ENCODE measurements around the gene KLHL6. TPM values are rescaled to one million over a fixed set of nuclear protein-coding genes. Genes with fewer than 3 reads are reported as not detected.

Gene KLHL6
- total and polyA plus RNA-seq, 10 of the 15 experiments (the other 5 are each of a cell fraction or from before 2014, with no cell fraction given) = 4.0 to 91.8 (median 24.4) TPM

GRCh38 chr3:183579967-183580900, 24.7 kb upstream of the KLHL6 start (continued):
- TF ChIP-seq BCLAF1 (IDR thresholded peaks at IDR 0.05) = no peak

GRCh38 chr3:183578179-183578578, 22.7 kb upstream of the KLHL6 start:
- 0% methylated on average over 3 of the region's 3 CpGs for WGBS (ENCODE audit: insufficient coverage, insufficient replicate concordance, low lambda C conversion rate, missing lambda C conversion rate)
- intact Hi-C loops (cut with micrococcal nuclease; ENCODE audit: unreplicated experiment) (loop anchor here (2.0 kb wide), 1 partner anchor 23 kb away; the partner anchor contains the start of gene KLHL6), in situ Hi-C loops (cut with MboI) (no loop called here)
- Histone ChIP-seq H3K79me2 (ENCODE audit: control insufficient read depth, insufficient read depth, low read length) (no peaks in the 10 kb centered on the region), H4K20me1 (ENCODE audit: control insufficient read depth, insufficient read depth) (0 out of 2 replicates have a peak, but pooled peaks cover 3% of the 10 kb centered on the region), H3K9ac (ENCODE audit: control insufficient read depth, insufficient read depth, low read length) (no peak overlapping the region), H3K4me3 (no peak overlapping the region), H2AFZ (ENCODE audit: control insufficient read depth, low read depth, low read length) (no peak overlapping the region), H3K4me1 (ENCODE audit: control insufficient read depth, insufficient read depth, low read length) (peaks cover 8% of the 10 kb centered on the region; the same call in 1 of the 2 replicates), H3K36me3 (ENCODE audit: control insufficient read depth in 2 of 2, insufficient read depth in 2 of 2, low read length in 1 of 2) (no peaks in the 10 kb centered on the region), H3K9me3 (replicated peaks; ENCODE audit: control insufficient read depth, insufficient read depth, low read length) (no peaks in the 10 kb centered on the region), H3K4me2 (ENCODE audit: control insufficient read depth, insufficient read depth) (no peak overlapping the region), H3K27me3 (replicated peaks in 1 of 2; ENCODE audit: control insufficient read depth in 2 of 2, insufficient read depth in 2 of 2, low read length in 1 of 2) (peaks cover 0 to 16% of the 10 kb centered on the region in 2 experiments; a peak in 2 of 4 replicates), H3K27ac (ENCODE audit: control insufficient read depth, insufficient read depth) (no peak overlapping the region)
- ChIA-PET CTCF (interaction anchor here (0.9 to 9.3 kb wide), 7 partner anchors 13 to 194 kb away, joined by 3 to 115 read pairs (median 4); partner anchors contain the start of gene KLHL24), RAD21 (ENCODE audit: unreplicated experiment) (interaction anchor here (0.7 to 9.8 kb wide), 9 partner anchors 14 to 106 kb away, joined by 3 to 139 read pairs (median 12); partner anchors contain the start of gene KLHL6), POLR2A (interaction anchor here (0.7 to 4.9 kb wide), 5 partner anchors 12 to 51 kb away, joined by 3 to 65 read pairs (median 4); no protein-coding TSS in a partner anchor), SMC1A (ENCODE audit: uncharacterized antibody, unreplicated experiment) (interaction anchor here (0.6 to 11.3 kb wide), 19 partner anchors 9 to 148 kb away, joined by 3 to 225 read pairs (median 5); no protein-coding TSS in a partner anchor)
- ATAC-seq (peak; percentile 32), FAIRE-seq (no peak), DNase-seq (ENCODE audit: low read depth, low spot score) (no peak)
- no TSS peak for BruUV-seq (replicated peaks)
- no peak for TF ChIP-seq ZBTB4 (CRISPR knock-in tag; IDR thresholded peaks at IDR 0.05)
- TF ChIP-seq CEBPB (IDR thresholded peaks at IDR 0.05; ENCODE audit: borderline replicate concordance in 1 of 2, low read depth in 2 of 2, low read length in 2 of 2) = no peak
- no peak for TF ChIP-seq RB1 (IDR thresholded peaks at IDR 0.05; ENCODE audit: borderline replicate concordance)
- TF ChIP-seq IRF4 (IDR thresholded peaks at IDR 0.05; ENCODE audit: low read depth, low read length) = no peak
- no peak for TF ChIP-seq CBX5 (IDR thresholded peaks at IDR 0.05; ENCODE audit: low read depth)
- TF ChIP-seq SMAD1 (IDR thresholded peaks at IDR 0.05; ENCODE audit: low read depth, partially characterized antibody) = no peak
- TF ChIP-seq ZBTB11 (CRISPR knock-in tag; IDR thresholded peaks at IDR 0.05) = no peak
- no peak for TF ChIP-seq YBX1 (IDR thresholded peaks at IDR 0.05)
- no peak for TF ChIP-seq STAT3 (IDR thresholded peaks at IDR 0.05; ENCODE audit: low read depth, low read length)
